ENCODE data around the gene TDRD12. TPM values are rescaled to one million over a fixed set of nuclear protein-coding genes. Genes with fewer than 3 reads are reported as not detected.
"Not testable (repeated sequence)": the region's sequence is repeated elsewhere in the genome, so short reads cannot be mapped to it uniquely, and the experiment has no call there.

The TDRD12 gene
- total and polyA plus RNA-seq, 2 of the 13 experiments (the other 11 are each of a cell fraction or from before 2014, with no cell fraction given): 0.03 to 0.40 TPM

DNA sequence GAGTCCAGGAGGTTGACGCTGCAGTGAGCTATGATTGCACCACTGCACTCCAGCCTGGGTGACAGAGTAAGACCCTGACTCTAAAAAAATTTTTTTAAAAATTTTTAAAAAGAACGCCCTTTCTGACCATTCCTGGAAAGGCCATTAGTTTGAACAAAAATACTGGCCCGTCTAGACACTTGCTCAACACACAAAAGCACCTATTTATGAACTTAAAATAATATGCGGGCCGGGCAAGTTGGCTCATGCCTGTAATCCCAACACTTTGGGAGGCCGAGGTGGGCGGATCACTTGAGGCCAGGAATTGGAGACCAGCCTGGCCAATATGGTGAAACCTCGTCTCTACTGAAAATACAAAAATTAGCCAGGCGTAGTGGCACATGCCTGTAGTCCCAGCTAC, 147.9 kb downstream of the TDRD12 start:
- H3K4me2 ChIP-seq (ENCODE audit: low read depth, low read length); POLR2A ChIA-PET; H3K79me2 ChIP-seq (ENCODE audit: insufficient read depth, low read length); in situ Hi-C loops (cut with HindIII; ENCODE audit: extremely low pct_ligation_motif_present, low pct_unique_long_range_greater_than_20kb); intact Hi-C loops (cut with micrococcal nuclease; ENCODE audit: unreplicated experiment); BruUV-seq (replicated peaks); H4K20me1 ChIP-seq (ENCODE audit: insufficient read depth, low read length); H2AFZ ChIP-seq (ENCODE audit: low read length); H3K27ac ChIP-seq (ENCODE audit: extremely low read length, insufficient read depth, low read length); ATAC-seq; H3K9ac ChIP-seq (ENCODE audit: insufficient read depth, low read depth, low read length); H3K36me3 ChIP-seq (replicated peaks in 1 of 2; ENCODE audit: control insufficient read depth in 1 of 2, insufficient read depth in 2 of 2, low read length in 2 of 2); FAIRE-seq; H3K4me3 ChIP-seq (replicated peaks in 1 of 3; ENCODE audit: insufficient read depth in 1 of 3, low read depth in 2 of 3, low read length in 3 of 3); CTCF ChIA-PET (ENCODE audit: low intra/inter-chr PET ratio, low total read pairs); H3K9me3 ChIP-seq (ENCODE audit: low read length); H3K27me3 ChIP-seq (ENCODE audit: control insufficient read depth in 1 of 2, insufficient read depth in 2 of 2, low read length in 2 of 2); DNase-seq (ENCODE audit: low spot score): not testable (repeated sequence)
- 95% methylated on average over 9 of the region's 9 CpGs for WGBS (ENCODE audit: low lambda C conversion rate)
- H3K4me1 ChIP-seq (ENCODE audit: insufficient read depth, low read length): peaks cover 26% of the 10 kb centered on the region

DNA sequence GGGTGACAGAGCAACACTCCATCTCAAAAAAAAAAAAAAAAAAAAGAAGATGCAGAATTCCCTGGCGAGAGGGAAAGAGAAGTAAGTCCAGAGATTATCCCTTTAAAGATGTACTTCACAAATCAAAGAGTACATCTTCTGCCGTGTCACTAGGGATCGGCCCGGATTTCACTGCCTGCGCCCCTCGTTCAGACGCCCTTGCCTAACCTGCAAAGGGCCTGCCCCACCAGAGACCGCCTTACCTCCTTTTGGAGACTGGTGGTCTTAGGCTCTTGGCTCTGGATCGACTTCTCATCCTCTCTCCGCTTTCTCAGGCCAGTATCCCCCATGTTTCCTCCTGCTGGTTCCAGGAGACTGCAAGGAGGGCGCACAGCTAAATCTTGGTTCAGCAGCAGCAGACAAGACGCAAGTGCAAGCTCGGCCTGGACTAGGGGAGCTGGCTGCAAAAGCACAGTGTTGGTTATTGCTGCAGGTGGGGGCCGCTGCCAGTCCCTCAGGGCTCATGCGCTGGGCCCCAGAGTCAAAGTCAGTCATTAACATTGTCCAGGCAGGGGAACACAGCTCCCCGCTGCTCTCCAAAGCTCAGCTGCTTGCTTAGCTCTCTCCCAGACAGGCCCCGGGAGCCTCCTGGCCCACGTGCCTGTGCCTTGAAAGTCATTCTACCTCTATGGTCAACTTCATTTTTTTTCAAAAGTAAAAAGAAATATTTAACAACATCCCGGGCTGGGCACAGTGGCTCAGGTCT, 148.8 kb downstream of the TDRD12 start:
- ATAC-seq: no peak
- no peaks in the 10 kb centered on the region for H3K27me3 ChIP-seq (ENCODE audit: control insufficient read depth in 1 of 2, insufficient read depth in 2 of 2, low read length in 2 of 2)
- BruUV-seq (replicated peaks): no TSS peak
- peaks cover 26% of the 10 kb centered on the region for H3K4me1 ChIP-seq (ENCODE audit: insufficient read depth, low read length)
- no peak for DNase-seq (ENCODE audit: low spot score)
- peak; percentile 29; the same call in 1 of the 2 replicates for TF ChIP-seq ZBTB38 (CRISPR knock-in tag; IDR thresholded peaks at IDR 0.05)
- TF ChIP-seq, protein P1, sequence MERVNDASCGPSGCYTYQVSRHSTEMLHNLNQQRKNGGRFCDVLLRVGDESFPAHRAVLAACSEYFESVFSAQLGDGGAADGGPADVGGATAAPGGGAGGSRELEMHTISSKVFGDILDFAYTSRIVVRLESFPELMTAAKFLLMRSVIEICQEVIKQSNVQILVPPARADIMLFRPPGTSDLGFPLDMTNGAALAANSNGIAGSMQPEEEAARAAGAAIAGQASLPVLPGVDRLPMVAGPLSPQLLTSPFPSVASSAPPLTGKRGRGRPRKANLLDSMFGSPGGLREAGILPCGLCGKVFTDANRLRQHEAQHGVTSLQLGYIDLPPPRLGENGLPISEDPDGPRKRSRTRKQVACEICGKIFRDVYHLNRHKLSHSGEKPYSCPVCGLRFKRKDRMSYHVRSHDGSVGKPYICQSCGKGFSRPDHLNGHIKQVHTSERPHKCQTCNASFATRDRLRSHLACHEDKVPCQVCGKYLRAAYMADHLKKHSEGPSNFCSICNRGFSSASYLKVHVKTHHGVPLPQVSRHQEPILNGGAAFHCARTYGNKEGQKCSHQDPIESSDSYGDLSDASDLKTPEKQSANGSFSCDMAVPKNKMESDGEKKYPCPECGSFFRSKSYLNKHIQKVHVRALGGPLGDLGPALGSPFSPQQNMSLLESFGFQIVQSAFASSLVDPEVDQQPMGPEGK (CRISPR knock-in tag; IDR thresholded peaks at IDR 0.05): 0 out of 2 replicates have a peak, but pooled peaks have one; percentile 11
- TF ChIP-seq, protein P2, sequence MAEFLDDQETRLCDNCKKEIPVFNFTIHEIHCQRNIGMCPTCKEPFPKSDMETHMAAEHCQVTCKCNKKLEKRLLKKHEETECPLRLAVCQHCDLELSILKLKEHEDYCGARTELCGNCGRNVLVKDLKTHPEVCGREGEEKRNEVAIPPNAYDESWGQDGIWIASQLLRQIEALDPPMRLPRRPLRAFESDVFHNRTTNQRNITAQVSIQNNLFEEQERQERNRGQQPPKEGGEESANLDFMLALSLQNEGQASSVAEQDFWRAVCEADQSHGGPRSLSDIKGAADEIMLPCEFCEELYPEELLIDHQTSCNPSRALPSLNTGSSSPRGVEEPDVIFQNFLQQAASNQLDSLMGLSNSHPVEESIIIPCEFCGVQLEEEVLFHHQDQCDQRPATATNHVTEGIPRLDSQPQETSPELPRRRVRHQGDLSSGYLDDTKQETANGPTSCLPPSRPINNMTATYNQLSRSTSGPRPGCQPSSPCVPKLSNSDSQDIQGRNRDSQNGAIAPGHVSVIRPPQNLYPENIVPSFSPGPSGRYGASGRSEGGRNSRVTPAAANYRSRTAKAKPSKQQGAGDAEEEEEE (CRISPR knock-in tag; IDR thresholded peaks at IDR 0.05; ENCODE audit: borderline replicate concordance): no peak
- TF ChIP-seq, protein P3, sequence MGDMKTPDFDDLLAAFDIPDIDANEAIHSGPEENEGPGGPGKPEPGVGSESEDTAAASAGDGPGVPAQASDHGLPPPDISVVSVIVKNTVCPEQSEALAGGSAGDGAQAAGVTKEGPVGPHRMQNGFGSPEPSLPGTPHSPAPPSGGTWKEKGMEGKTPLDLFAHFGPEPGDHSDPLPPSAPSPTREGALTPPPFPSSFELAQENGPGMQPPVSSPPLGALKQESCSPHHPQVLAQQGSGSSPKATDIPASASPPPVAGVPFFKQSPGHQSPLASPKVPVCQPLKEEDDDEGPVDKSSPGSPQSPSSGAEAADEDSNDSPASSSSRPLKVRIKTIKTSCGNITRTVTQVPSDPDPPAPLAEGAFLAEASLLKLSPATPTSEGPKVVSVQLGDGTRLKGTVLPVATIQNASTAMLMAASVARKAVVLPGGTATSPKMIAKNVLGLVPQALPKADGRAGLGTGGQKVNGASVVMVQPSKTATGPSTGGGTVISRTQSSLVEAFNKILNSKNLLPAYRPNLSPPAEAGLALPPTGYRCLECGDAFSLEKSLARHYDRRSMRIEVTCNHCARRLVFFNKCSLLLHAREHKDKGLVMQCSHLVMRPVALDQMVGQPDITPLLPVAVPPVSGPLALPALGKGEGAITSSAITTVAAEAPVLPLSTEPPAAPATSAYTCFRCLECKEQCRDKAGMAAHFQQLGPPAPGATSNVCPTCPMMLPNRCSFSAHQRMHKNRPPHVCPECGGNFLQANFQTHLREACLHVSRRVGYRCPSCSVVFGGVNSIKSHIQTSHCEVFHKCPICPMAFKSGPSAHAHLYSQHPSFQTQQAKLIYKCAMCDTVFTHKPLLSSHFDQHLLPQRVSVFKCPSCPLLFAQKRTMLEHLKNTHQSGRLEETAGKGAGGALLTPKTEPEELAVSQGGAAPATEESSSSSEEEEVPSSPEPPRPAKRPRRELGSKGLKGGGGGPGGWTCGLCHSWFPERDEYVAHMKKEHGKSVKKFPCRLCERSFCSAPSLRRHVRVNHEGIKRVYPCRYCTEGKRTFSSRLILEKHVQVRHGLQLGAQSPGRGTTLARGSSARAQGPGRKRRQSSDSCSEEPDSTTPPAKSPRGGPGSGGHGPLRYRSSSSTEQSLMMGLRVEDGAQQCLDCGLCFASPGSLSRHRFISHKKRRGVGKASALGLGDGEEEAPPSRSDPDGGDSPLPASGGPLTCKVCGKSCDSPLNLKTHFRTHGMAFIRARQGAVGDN (CRISPR knock-in tag; IDR thresholded peaks at IDR 0.05): peak; percentile 25
- no peak for FAIRE-seq
- 88% methylated on average over 16 of the region's 19 CpGs for WGBS (ENCODE audit: low lambda C conversion rate)
- H3K4me2 ChIP-seq (ENCODE audit: low read depth, low read length): 0 out of 2 replicates have a peak overlapping the region, but pooled peaks have one; percentile 100
- intact Hi-C loops (cut with micrococcal nuclease; ENCODE audit: unreplicated experiment) (no loop called here), in situ Hi-C loops (cut with HindIII; ENCODE audit: extremely low pct_ligation_motif_present, low pct_unique_long_range_greater_than_20kb) (no loop called here)
- POLR2A ChIA-PET: no interaction called here
- no peaks in the 10 kb centered on the region for H3K79me2 ChIP-seq (ENCODE audit: insufficient read depth, low read length)
- CTCF ChIA-PET (ENCODE audit: low intra/inter-chr PET ratio, low total read pairs): no interaction called here
- H3K27ac ChIP-seq (ENCODE audit: extremely low read length, insufficient read depth, low read length): no peak overlapping the region
- no peaks in the 10 kb centered on the region for H3K9me3 ChIP-seq (ENCODE audit: low read length)
- no peak overlapping the region for H3K4me3 ChIP-seq (replicated peaks in 1 of 3; ENCODE audit: insufficient read depth in 1 of 3, low read depth in 2 of 3, low read length in 3 of 3)
- H3K9ac ChIP-seq (ENCODE audit: insufficient read depth, low read depth, low read length): no peak overlapping the region
- no peaks in the 10 kb centered on the region for H4K20me1 ChIP-seq (ENCODE audit: insufficient read depth, low read length)
- peaks cover 2 to 3% of the 10 kb centered on the region in 2 experiments; a peak in 3 of 5 replicates for H3K36me3 ChIP-seq (replicated peaks in 1 of 2; ENCODE audit: control insufficient read depth in 1 of 2, insufficient read depth in 2 of 2, low read length in 2 of 2)
- H2AFZ ChIP-seq (ENCODE audit: low read length): no peak overlapping the region

Data from HepG2 (cell line).